ENCODE results near the gene LHX5. TPM values are rescaled to one million over a fixed set of nuclear protein-coding genes. Genes with fewer than 3 reads are reported as not detected.

Gene LHX5
- total RNA-seq, 1 experiment from 2014 or later = 1.9 TPM

DNA sequence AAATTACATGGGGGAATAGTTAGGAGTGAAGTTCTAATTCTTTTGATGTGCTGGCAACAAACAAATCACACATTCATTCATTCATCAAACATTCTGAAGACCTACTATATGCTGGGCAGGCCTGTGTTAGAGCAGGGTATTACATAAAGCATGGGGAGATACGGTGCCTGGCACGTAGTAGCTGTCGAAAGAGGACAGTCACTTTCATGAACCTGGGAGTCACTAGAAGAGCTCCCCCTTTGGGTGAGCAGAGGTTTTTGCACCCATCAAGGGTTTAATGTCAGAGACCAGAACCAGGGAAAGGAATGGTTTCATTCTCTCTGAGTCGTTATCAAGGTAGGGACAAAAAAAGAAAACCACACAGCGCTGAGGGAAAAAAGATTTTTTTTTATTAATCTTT, 10.0 kb downstream of the LHX5 start:
- H3K4me3 Mint-ChIP-seq = no peak overlapping the region
- Histone ChIP-seq H3K4me2 (ENCODE audit: insufficient read depth, insufficient read length, low read length) (no peak overlapping the region), H4K8ac (replicated peaks; ENCODE audit: insufficient read length, low read depth, low read length) (no peak overlapping the region), H2BK20ac (ENCODE audit: low read depth, low read length, poor library complexity, severe bottlenecking) (no peak overlapping the region), H4K91ac (ENCODE audit: insufficient read length, low read depth, low read length) (no peak overlapping the region), H3K27me3 (ENCODE audit: insufficient read depth, low read length) (peaks cover 41% of the 10 kb centered on the region), H3T11ph (ENCODE audit: low read length) (no peak overlapping the region), H3K79me2 (ENCODE audit: insufficient read depth, low read length) (no peaks in the 10 kb centered on the region), H3K9me3 (ENCODE audit: control insufficient read depth, low read depth, low read length) (no peaks in the 10 kb centered on the region), H2AFZ (ENCODE audit: low read length) (no peak overlapping the region), H3K79me1 (ENCODE audit: insufficient read depth, low read depth, low read length, poor library complexity, severe bottlenecking) (no peaks in the 10 kb centered on the region), H3K9ac (ENCODE audit: extremely low read depth, insufficient read length, low read length) (no peak overlapping the region), H3K23ac (ENCODE audit: insufficient read length, low read depth, low read length) (no peak overlapping the region), H3K18ac (ENCODE audit: insufficient read length, low read depth, low read length) (no peak overlapping the region), H4K5ac (ENCODE audit: insufficient read length, low read depth, low read length) (no peak overlapping the region), H3K23me2 (ENCODE audit: insufficient read length, low read depth, low read length, poor library complexity, severe bottlenecking) (peaks cover 4% of the 10 kb centered on the region), H4K20me1 (ENCODE audit: control insufficient read depth, insufficient read depth, insufficient read length) (no peaks in the 10 kb centered on the region), H2BK5ac (ENCODE audit: insufficient read length, low read length) (no peak overlapping the region), H2AK5ac (ENCODE audit: insufficient read length, low read length) (no peak overlapping the region), H3K14ac (ENCODE audit: insufficient read depth, low read length) (no peak overlapping the region), H3K56ac (ENCODE audit: insufficient read length, low read depth, low read length) (no peak overlapping the region), H2BK15ac (ENCODE audit: low read depth, low read length) (no peak overlapping the region), H3K4me1 (ENCODE audit: insufficient read depth, low read length) (no peaks in the 10 kb centered on the region; the same call in 1 of the 2 replicates), H2BK12ac (ENCODE audit: insufficient read length, low read depth, low read length) (no peak overlapping the region), H2BK120ac (ENCODE audit: low read depth, low read length, poor library complexity, severe bottlenecking) (no peak overlapping the region), H3K4ac (ENCODE audit: low read depth, low read length) (no peak overlapping the region), H3K27ac (ENCODE audit: insufficient read length, low read depth, low read length) (no peak overlapping the region)
- no peak overlapping the region for H3K27ac Mint-ChIP-seq
- H3K36me3 Mint-ChIP-seq (ENCODE audit: insufficient read depth in 1 of 3, low read depth in 3 of 3) = peaks cover 0 to 16% (median 2%) of the 10 kb centered on the region in 3 experiments; a peak in 5 of 7 replicates
- DNase-seq = peak; percentile 68
- peaks cover 33 to 34% of the 10 kb centered on the region in 2 experiments for H3K4me1 Mint-ChIP-seq
- H3K9me3 Mint-ChIP-seq = peaks cover 0 to 2% of the 10 kb centered on the region in 2 experiments; a peak in 2 of 5 replicates
- no CpG with 5 or more reads among the region's 5 CpGs for WGBS (ENCODE audit: extremely low coverage, insufficient read length, low lambda C conversion rate)
- peaks cover 97% of the 10 kb centered on the region for H3K27me3 Mint-ChIP-seq (ENCODE audit: low read depth)
- TF ChIP-seq, protein P1, sequence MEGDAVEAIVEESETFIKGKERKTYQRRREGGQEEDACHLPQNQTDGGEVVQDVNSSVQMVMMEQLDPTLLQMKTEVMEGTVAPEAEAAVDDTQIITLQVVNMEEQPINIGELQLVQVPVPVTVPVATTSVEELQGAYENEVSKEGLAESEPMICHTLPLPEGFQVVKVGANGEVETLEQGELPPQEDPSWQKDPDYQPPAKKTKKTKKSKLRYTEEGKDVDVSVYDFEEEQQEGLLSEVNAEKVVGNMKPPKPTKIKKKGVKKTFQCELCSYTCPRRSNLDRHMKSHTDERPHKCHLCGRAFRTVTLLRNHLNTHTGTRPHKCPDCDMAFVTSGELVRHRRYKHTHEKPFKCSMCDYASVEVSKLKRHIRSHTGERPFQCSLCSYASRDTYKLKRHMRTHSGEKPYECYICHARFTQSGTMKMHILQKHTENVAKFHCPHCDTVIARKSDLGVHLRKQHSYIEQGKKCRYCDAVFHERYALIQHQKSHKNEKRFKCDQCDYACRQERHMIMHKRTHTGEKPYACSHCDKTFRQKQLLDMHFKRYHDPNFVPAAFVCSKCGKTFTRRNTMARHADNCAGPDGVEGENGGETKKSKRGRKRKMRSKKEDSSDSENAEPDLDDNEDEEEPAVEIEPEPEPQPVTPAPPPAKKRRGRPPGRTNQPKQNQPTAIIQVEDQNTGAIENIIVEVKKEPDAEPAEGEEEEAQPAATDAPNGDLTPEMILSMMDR (conservative IDR thresholded peaks at IDR 0.05) = peak; percentile 79
